ENCODE results near the gene SMCP.

The SMCP gene

GRCh38 chr1:152886758-152887409 is 8.8 kb downstream of the SMCP start:
- no peak for DNase-seq (ENCODE audit: low spot score)

DNA sequence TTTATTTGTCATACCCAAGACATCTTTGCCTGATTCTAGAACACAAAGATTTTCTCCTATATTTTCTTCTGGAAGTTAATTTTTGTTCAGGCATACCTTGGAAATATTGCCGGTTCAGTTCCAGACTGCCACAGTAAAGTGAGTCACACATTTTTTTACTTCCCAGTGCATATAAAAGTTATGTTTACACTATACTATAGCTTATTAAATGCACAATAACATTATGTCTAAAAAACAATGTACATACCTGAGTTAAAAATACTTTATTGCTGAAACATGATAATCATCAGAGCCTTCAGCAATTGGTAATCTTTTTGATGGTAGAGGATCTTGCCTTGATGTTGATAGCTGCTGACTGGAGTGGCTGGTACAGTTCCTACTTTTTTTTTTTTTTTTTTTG is 10.0 kb downstream of the SMCP start:
- DNase-seq (ENCODE audit: low spot score): no peak

DNA sequence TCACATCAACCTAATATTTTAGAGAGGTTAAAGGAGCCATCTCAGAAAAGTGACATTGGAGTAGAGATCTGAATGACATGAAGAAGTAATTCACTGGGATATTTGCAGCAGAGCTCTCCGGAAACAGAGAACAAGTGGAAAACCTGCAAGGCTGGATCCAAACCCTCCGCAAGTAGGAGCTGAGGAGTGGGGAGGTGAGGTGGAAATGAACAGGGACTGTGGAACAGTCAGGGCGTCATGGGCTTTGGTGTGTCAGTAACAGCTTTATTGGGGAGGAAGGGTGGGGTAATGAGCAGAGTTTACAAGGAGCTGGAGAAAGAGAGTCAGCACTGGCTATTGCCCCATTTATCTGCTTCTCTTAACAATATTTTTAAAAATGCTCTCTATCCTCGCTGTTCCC is 20.9 kb downstream of the SMCP start:
- no peak for DNase-seq (ENCODE audit: low spot score)

- DNase-seq (ENCODE audit: low spot score): no peak
Measured at GRCh38 chr1:152899883-152900282, 21.8 kb downstream of the SMCP start.

GRCh38 chr1:152901631-152902030 is 23.5 kb downstream of the SMCP start:
- DNase-seq (ENCODE audit: low spot score): no peak

GRCh38 chr1:152902636-152903035 is 24.5 kb downstream of the SMCP start:
- DNase-seq (ENCODE audit: low spot score): no peak

DNA sequence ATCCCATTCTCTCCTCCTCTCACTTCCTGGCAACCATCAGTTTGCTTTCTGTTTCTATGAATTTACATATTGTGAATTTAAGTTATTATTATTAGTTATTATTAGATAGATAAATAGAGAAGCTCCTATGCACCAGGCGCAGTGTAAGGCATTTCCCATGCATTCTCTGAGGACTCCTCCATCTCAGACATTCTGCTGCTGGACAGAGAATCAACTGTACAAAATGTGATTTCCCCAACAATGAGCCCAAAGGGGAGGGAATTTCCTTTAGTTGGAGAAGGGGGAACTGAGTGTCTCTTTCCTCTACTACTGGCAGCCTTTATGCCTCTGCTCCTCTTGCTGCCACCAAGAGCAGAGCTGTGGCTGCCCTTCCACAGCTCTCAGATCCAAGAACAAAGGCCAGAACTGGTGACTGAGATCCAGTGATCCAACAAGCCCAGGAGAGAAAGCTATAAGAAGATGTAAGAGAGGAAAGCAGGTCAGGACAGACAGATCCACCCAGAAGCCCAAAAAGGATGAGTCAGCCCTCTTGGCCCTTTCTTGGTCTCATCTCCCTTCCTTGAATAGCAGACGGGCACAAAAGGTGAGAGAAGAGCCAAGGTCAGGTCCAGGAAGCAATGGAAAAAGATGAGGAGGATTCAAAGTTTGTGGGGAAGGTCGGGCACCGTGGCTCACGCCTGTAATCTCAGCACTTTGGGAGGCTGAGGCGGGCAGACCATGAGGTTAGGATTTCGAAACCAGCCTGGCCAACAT is 26.7 kb downstream of the SMCP start:
- DNase-seq (ENCODE audit: low spot score): no peak

GRCh38 chr1:152906023-152906565 is 28.0 kb downstream of the SMCP start:
- DNase-seq (ENCODE audit: low spot score): no peak

- no peak for DNase-seq (ENCODE audit: low spot score)
Measured at GRCh38 chr1:152907686-152908601, 29.8 kb downstream of the SMCP start, which contains the start of gene IVL. IVL (plus strand) TSS chr1:152908546; CDS start chr1:152909798, 1,252 bp downstream.

GRCh38 chr1:152909206-152909605 is 31.1 kb downstream of the SMCP start:
- DNase-seq (ENCODE audit: low spot score): no peak

- no peak for DNase-seq (ENCODE audit: low spot score)
Measured at GRCh38 chr1:152912471-152912870, 34.3 kb downstream of the SMCP start.

DNA sequence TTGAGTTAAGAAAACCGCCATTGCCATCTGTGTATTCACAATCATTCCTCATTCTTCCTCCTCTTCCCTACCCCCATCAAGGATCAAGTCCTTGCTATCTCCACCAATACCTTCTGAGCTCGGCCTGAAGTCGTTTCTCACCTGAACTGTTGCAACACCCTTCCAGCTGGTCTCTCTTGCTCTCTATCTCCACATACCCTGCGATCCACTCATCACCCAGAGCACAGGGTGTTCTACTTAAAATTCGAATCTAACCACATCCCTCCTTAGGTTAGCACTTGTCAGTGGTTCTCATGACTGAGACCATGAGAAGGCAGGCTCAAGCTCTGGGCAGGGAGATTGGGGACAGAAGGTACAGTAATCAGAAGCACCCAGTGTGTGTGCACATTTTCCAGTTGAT is 34.8 kb downstream of the SMCP start:
- DNase-seq (ENCODE audit: low spot score): no peak

GRCh38 chr1:152917794-152918193 is 39.7 kb downstream of the SMCP start:
- peak; percentile 42 for DNase-seq (ENCODE audit: low spot score)

GRCh38 chr1:152919071-152919470 is 40.9 kb downstream of the SMCP start:
- no peak for DNase-seq (ENCODE audit: low spot score)

GRCh38 chr1:152924191-152924590 is 46.1 kb downstream of the SMCP start:
- no peak for DNase-seq (ENCODE audit: low spot score)

DNA sequence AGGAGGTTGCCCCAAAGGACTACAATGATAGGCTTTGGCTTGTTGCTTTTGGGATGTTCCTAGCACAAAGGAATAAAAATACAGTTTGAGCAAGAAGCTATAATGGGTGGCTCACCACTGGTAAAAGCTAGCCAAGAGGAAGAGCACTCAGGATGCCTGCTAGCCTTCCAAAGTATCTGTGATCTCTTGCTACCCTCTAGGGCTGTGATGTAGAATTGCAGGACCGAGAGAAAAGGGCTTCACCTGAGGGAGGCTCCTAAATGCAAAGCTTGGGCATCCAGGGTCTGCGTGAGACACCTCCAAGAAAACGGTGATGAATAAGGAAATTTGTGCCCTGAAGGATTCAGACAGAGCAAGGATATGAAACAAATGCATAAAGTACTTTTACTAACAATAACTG is 48.0 kb downstream of the SMCP start:
- DNase-seq (ENCODE audit: low spot score): no peak

DNA sequence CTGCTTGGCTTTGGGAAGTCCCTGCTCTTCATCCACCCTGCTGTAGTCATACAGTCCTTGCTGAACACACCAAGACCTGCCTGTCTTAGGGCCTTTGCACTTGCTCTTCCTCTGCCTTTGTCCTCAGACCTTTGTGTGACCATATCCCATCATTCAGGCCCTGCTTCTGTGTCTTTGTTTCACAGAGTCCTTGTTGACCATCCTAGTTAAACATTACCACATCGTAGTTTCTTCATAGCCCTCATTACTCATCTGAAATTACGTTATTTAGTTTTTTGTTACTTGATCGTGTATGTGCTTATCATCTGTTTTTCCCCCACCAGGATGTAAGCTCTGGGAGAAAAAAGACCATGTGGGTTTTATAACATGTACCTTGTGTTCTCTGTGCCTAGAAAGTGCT is 50.5 kb downstream of the SMCP start:
- DNase-seq (ENCODE audit: low spot score): no peak

GRCh38 chr1:152932170-152932811 is 54.2 kb downstream of the SMCP start:
- DNase-seq (ENCODE audit: low spot score): no peak

DNA sequence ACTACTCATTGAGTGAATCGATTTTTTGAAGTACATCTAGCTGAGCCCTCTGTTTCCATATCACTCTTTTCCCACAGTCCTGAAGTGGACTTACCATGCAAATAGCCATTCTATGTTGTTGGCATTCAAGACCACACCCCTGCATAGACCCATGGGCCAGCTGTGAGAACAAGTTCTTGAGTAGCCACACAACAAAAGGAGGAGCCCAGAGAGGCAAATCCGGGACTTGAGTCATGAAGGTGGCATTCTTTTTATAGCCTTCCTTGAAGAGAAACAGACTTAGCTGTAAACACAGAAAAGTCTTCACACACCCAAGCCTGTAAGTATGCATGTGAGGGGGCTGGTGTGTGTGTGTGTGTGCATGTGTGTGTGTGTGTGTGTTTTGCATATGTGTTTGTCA is 55.1 kb downstream of the SMCP start:
- DNase-seq (ENCODE audit: low spot score): no peak

All from globus pallidus (tissue), 1 donor.